SK-N-MC (cell line): ENCODE results near the gene SPATA17.

Experiments
- EZH2 ChIP-seq: fragments of 200-600 bp; sonication (generic); IDR thresholded peaks from one replicate; pipeline ENCODE4 v1.6.1; 2017; ENCODE audit warnings: antibody characterized with exemption
- POLR2AphosphoS5 ChIP-seq: IDR thresholded peaks from 2 replicates; pipeline ENCODE4 v1.6.1; 2012; ENCODE audit warnings: mild to moderate bottlenecking, low read depth, low read length, borderline replicate concordance

DNA sequence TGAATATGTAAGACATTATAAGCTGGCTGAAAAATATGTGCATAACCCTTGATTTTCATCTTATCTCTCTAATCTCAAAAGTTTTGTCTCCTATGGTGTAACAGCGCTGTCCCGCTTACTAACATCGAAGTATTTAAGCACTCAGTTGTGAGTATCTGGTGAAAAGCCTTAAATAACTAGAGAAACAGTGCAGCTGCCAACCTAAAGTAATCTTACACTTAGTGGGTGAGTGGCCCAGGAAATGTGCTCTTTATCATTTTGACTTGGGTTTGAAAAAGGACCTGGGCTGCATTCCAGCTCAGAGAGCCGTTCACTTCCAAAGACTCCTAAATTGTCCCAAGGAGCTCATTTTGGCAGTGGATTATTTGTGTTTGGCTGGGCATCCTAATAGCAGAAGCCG, 225.9 kb downstream of the SPATA17 start:
- TF ChIP-seq EZH2 (no peak), POLR2AphosphoS5 (no peak)
